GM12878 (cell line): ENCODE data around the gene CSNK1A1. TPM values are rescaled to one million over a fixed set of nuclear protein-coding genes. Genes with fewer than 3 reads are reported as not detected.

Source experiments
- ATAC-seq: fragments of 200-7000 bp; cut with Tn5 transposase; 3 replicates; pipeline ENCODE4 v1.9.1; 2020; ENCODE audit warnings: mild to moderate bottlenecking, moderate library complexity
- BruUV-seq: library from RNA; stranded (reverse); fragments of 400-500 nt; replicated peaks from 2 replicates; lab custom pipeline; 2021; lab: Mats Ljungman, UMichigan
- CTCF ChIA-PET: fragments of 300-600 bp; sonication (Branson Sonifier 250); formaldehyde crosslinking; extraction: SDS; loops from one replicate; lab custom pipeline; 2021; ENCODE audit warnings: inconsistent platforms; lab: Yijun Ruan, JAX
- POLR2A ChIA-PET: fragments of 350-600 bp; formaldehyde crosslinking; extraction: SDS; loops from one replicate; lab custom pipeline; 2021; ENCODE audit warnings: inconsistent platforms; lab: Charles Lee
- RAD21 ChIA-PET: fragments of 300-600 bp; sonication (Branson Sonifier 250); formaldehyde crosslinking; loops from one replicate; lab custom pipeline; 2023; ENCODE audit warnings: antibody characterized with exemption; ENCODE audit not compliant: unreplicated experiment; lab: Charles Lee
- SMC1A ChIA-PET: fragments of 300-600 bp; sonication (Branson Sonifier 250); formaldehyde crosslinking; loops from one replicate; lab custom pipeline; 2023; ENCODE audit not compliant: unreplicated experiment, uncharacterized antibody; lab: Charles Lee
- DNase-seq: peaks from one replicate; pipeline ENCODE4 v3.0.0-alpha.2; 2011; ENCODE audit warnings: low read depth, low spot score
- FAIRE-seq: peaks from 3 replicates; lab custom pipeline; 2011; peaks lifted over from hg19 to GRCh38; lab: Jason Lieb, UNC
- H2AFZ ChIP-seq: 2 replicates; pipeline ENCODE4 v1.6.0; 2011; ENCODE audit warnings: low read depth, low read length, control low read depth; ENCODE audit not compliant: control insufficient read depth
- H3K27ac ChIP-seq: 2 replicates; pipeline ENCODE4 v1.5.1; 2011; ENCODE audit warnings: control low read depth; ENCODE audit not compliant: control insufficient read depth, insufficient read depth
- H3K27me3 ChIP-seq, 2 experiments: replicated peaks in 1 of 2; 2 replicates each; pipeline versions ENCODE4 v1.6.0 to v1.6.1; 2011; ENCODE audit warnings: low read length in 1 of 2; ENCODE audit not compliant: control insufficient read depth in 2 of 2, insufficient read depth in 2 of 2
- H3K36me3 ChIP-seq, 2 experiments: 2 replicates each; pipeline ENCODE4 v1.5.1; 2011; ENCODE audit warnings: low read length in 1 of 2; ENCODE audit not compliant: control insufficient read depth in 2 of 2, insufficient read depth in 2 of 2
- H3K4me1 ChIP-seq: 2 replicates; pipeline ENCODE4 v1.6.1; 2011; ENCODE audit warnings: mild to moderate bottlenecking, low read length, moderate library complexity, mixed read lengths; ENCODE audit not compliant: control insufficient read depth, insufficient read depth
- H3K4me2 ChIP-seq: 2 replicates; pipeline ENCODE4 v1.6.0; 2011; ENCODE audit warnings: control low read depth; ENCODE audit not compliant: control insufficient read depth, insufficient read depth
- H3K4me3 ChIP-seq: fragments of 200-600 bp; sonication (generic); 2 replicates; pipeline ENCODE4 v1.5.1; 2016
- H3K79me2 ChIP-seq: 2 replicates; pipeline ENCODE4 v1.6.0; 2011; ENCODE audit warnings: low read length; ENCODE audit not compliant: control insufficient read depth, insufficient read depth
- H3K9ac ChIP-seq: 2 replicates; pipeline ENCODE4 v1.8.0; 2011; ENCODE audit warnings: low read length, control low read depth, mixed read lengths; ENCODE audit not compliant: control insufficient read depth, insufficient read depth
- H3K9me3 ChIP-seq: replicated peaks from 3 replicates; pipeline ENCODE4 v1.5.1; 2011; ENCODE audit warnings: mild to moderate bottlenecking, low read length; ENCODE audit not compliant: control insufficient read depth, insufficient read depth
- H4K20me1 ChIP-seq: 2 replicates; pipeline ENCODE4 v1.6.0; 2011; ENCODE audit not compliant: control insufficient read depth, insufficient read depth
- ATF3 ChIP-seq: IDR thresholded peaks from 2 replicates; pipeline ENCODE4 v1.6.1; 2011; ENCODE audit warnings: low read depth, mild to moderate bottlenecking, low read length, moderate library complexity, borderline replicate concordance; ENCODE audit errors: extremely low read depth
- BHLHE40 ChIP-seq, 2 experiments: fragments of 450-650 bp in 1 of 2; IDR thresholded peaks; 2 replicates each; pipeline ENCODE4 v1.6.1; 2011 to 2017; ENCODE audit warnings: low read depth in 2 of 2, borderline replicate concordance in 1 of 2, improper control_type of control experiment in 1 of 2, low read length in 1 of 2, mild to moderate bottlenecking in 1 of 2
- BMI1 ChIP-seq: fragments of 450-650 bp; IDR thresholded peaks from 2 replicates; pipeline ENCODE4 v1.6.1; 2016; ENCODE audit warnings: mild to moderate bottlenecking, moderate library complexity, borderline replicate concordance
- CHD1 ChIP-seq: IDR thresholded peaks from 2 replicates; pipeline ENCODE4 v1.6.1; 2012; ENCODE audit warnings: low read depth, low read length, improper control_type of control experiment
- IKZF1 ChIP-seq: fragments of 450-650 bp; conservative IDR thresholded peaks from 2 replicates; pipeline ENCODE4 v1.6.1; 2017; ENCODE audit warnings: antibody characterized with exemption, mild to moderate bottlenecking
- PAX5 ChIP-seq: IDR thresholded peaks from 2 replicates; pipeline ENCODE4 v1.6.1; 2011; ENCODE audit warnings: low read depth, low read length, borderline replicate concordance
- POLR2A ChIP-seq: IDR thresholded peaks from 2 replicates; pipeline ENCODE4 v1.6.1; 2011; ENCODE audit warnings: low read depth, mild to moderate bottlenecking, low read length
- RBBP5 ChIP-seq: fragments of 200-600 bp; sonication (generic); conservative IDR thresholded peaks from 2 replicates; pipeline ENCODE4 v1.6.1; 2016
- WRNIP1 ChIP-seq: IDR thresholded peaks from 2 replicates; pipeline ENCODE4 v1.6.1; 2011; ENCODE audit warnings: low read depth, low read length, improper control_type of control experiment, borderline replicate concordance
- ZSCAN29 ChIP-seq: fragments of 450-650 bp; IDR thresholded peaks from 2 replicates; pipeline ENCODE4 v1.6.1; 2017; ENCODE audit warnings: mild to moderate bottlenecking, moderate library complexity
- ZZZ3 ChIP-seq: IDR thresholded peaks from 2 replicates; pipeline ENCODE4 v1.6.1; 2011; ENCODE audit warnings: low read depth; ENCODE audit not compliant: control insufficient read depth, insufficient read length
- WGBS: methylation state at CpG from one replicate; pipeline ENCODE4 v1.1.6; 2016; ENCODE audit warnings: low lambda C conversion rate; ENCODE audit not compliant: insufficient replicate concordance, insufficient coverage; ENCODE audit errors: missing lambda C conversion rate; 5-methylcytosine and 5-hydroxymethylcytosine counted together
- in situ Hi-C: fragments of 300-500 bp; cut with MboI; formaldehyde crosslinking; loops from 9 replicates; pipeline ENCODE4 v1.14.3; 2018; ENCODE audit warnings: mixed read lengths
- intact Hi-C: fragments of 100-400 bp; cut with micrococcal nuclease; formaldehyde crosslinking; loops from one replicate; pipeline ENCODE4 v1.14.2; 2022; ENCODE audit not compliant: unreplicated experiment
- polyA plus RNA-seq, 11 experiments: library from polyadenylated mRNA; depleted of rRNA in 4 of 11; unstranded in 6 of 11; stranded (reverse) in 5 of 11; fragments of >200 nt; fragmentation: Nextera tagmentation in 4 of 11; fragmentation: Illumina TruSeq in 1 of 11; extraction: Ambion mirVana in 4 of 11; extraction: Trizol in 1 of 11; gene quantifications; 1 replicate in 1 of 11; 2 replicates in 10 of 11; pipeline versions ENCODE4 v1.2.1 to v1.2.3, GENCODE V29; 2011 to 2016; ENCODE audit warnings: inconsistent platforms in 2 of 11, missing spikeins in 2 of 11, low read depth in 1 of 11
- total RNA-seq, 4 experiments: library from RNA; depleted of rRNA in 3 of 4; stranded (reverse); fragments of >200 nt in 3 of 4; fragmentation: Illumina TruSeq in 1 of 4; extraction: Trizol in 1 of 4; gene quantifications; 2 replicates each; pipeline versions ENCODE4 v1.2.1 to v1.2.3, GENCODE V29; 2013 to 2021
- TF ChIP-seq, protein P1 (sequence below): IDR thresholded peaks from 2 replicates; pipeline ENCODE4 v1.6.1; 2011; ENCODE audit warnings: borderline replicate concordance, low read depth, mild to moderate bottlenecking, moderate library complexity, mixed read lengths, low read length; ENCODE audit not compliant: insufficient read depth; ENCODE audit errors: extremely low read length
- TF ChIP-seq, protein P2 (sequence below): fragments of 450-650 bp; IDR thresholded peaks from 2 replicates; pipeline ENCODE4 v1.6.1; 2014; ENCODE audit warnings: mild to moderate bottlenecking
- TF ChIP-seq, protein P3 (sequence below): fragments of 450-650 bp; formaldehyde crosslinking; IDR thresholded peaks from 2 replicates; pipeline ENCODE4 v1.5.0; 2022; ENCODE audit warnings: mild to moderate bottlenecking, missing genetic modification characterization

The CSNK1A1 gene
- total and polyA plus RNA-seq, 10 of the 15 experiments (the other 5 are each of a cell fraction or from before 2014, with no cell fraction given): 53.3 to 155 (median 133) TPM

DNA sequence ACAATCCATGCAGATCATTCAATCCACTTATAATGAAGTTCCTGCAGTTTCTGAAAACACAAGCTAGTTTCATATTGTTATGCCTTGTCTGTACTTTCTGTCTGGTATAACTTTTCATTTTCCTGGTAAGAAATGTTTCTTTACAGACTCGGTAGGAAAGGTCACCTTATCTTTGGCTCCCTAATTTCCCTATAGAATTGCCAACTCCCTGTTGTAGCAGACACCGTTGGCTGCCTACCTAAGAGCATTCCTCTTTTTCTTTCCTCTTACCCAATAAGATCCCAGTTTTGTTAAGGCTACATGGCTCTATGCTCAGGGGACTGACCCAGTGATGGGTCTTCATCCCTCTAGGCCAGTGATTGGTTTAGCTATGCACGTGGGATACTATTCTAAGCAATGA is 23.9 kb upstream of the CSNK1A1 start:
- Histone ChIP-seq H3K36me3 (no peaks in the 10 kb centered on the region), H3K9ac (no peak overlapping the region), H3K79me2 (no peaks in the 10 kb centered on the region), H3K27ac (no peak overlapping the region), H3K4me2 (no peak overlapping the region), H2AFZ (no peak overlapping the region), H3K27me3 (no peaks in the 10 kb centered on the region), H4K20me1 (no peaks in the 10 kb centered on the region), H3K4me1 (0 out of 2 replicates have a peak, but pooled peaks cover 6% of the 10 kb centered on the region), H3K9me3 (no peaks in the 10 kb centered on the region), H3K4me3 (no peak overlapping the region)
- WGBS: 96% methylated on average over 3 of the region's 3 CpGs
- DNase-seq (no peak), FAIRE-seq (no peak), ATAC-seq (no peak)
- RAD21 ChIA-PET: interaction anchor here (0.7 kb wide), 1 partner anchor 193 kb away, joined by 3 read pairs; no protein-coding TSS in a partner anchor
- CTCF ChIA-PET: interaction anchor here (1.0 to 4.4 kb wide), 4 partner anchors 9 to 45 kb away, joined by 3 to 25 read pairs (median 4); no protein-coding TSS in a partner anchor
- POLR2A ChIA-PET: interaction anchor here (1.0 kb wide), 1 partner anchor 12 kb away, joined by 3 read pairs; no protein-coding TSS in a partner anchor
- intact Hi-C loops: no loop called here
- SMC1A ChIA-PET: interaction anchor here (1.1 to 4.1 kb wide), 5 partner anchors 8 to 47 kb away, joined by 3 to 19 read pairs (median 4); no protein-coding TSS in a partner anchor
- no TSS peak for BruUV-seq
- in situ Hi-C loops: no loop called here
- no peak for TF ChIP-seq ZSCAN29
- TF ChIP-seq, protein P1, sequence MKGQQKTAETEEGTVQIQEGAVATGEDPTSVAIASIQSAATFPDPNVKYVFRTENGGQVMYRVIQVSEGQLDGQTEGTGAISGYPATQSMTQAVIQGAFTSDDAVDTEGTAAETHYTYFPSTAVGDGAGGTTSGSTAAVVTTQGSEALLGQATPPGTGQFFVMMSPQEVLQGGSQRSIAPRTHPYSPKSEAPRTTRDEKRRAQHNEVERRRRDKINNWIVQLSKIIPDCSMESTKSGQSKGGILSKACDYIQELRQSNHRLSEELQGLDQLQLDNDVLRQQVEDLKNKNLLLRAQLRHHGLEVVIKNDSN: no peak
- TF ChIP-seq IKZF1: no peak
- TF ChIP-seq, protein P2, sequence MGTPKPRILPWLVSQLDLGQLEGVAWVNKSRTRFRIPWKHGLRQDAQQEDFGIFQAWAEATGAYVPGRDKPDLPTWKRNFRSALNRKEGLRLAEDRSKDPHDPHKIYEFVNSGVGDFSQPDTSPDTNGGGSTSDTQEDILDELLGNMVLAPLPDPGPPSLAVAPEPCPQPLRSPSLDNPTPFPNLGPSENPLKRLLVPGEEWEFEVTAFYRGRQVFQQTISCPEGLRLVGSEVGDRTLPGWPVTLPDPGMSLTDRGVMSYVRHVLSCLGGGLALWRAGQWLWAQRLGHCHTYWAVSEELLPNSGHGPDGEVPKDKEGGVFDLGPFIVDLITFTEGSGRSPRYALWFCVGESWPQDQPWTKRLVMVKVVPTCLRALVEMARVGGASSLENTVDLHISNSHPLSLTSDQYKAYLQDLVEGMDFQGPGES: no peak
- no peak for TF ChIP-seq POLR2A
- no peak for TF ChIP-seq CHD1
- no peak for TF ChIP-seq PAX5
- TF ChIP-seq WRNIP1: no peak
- TF ChIP-seq RBBP5: no peak
- no peak for TF ChIP-seq ZZZ3
- TF ChIP-seq BHLHE40 (IDR thresholded peaks at IDR 0.05; ENCODE audit: borderline replicate concordance in 1 of 2, low read depth in 2 of 2, low read length in 1 of 2): no peak
- TF ChIP-seq, protein P3, sequence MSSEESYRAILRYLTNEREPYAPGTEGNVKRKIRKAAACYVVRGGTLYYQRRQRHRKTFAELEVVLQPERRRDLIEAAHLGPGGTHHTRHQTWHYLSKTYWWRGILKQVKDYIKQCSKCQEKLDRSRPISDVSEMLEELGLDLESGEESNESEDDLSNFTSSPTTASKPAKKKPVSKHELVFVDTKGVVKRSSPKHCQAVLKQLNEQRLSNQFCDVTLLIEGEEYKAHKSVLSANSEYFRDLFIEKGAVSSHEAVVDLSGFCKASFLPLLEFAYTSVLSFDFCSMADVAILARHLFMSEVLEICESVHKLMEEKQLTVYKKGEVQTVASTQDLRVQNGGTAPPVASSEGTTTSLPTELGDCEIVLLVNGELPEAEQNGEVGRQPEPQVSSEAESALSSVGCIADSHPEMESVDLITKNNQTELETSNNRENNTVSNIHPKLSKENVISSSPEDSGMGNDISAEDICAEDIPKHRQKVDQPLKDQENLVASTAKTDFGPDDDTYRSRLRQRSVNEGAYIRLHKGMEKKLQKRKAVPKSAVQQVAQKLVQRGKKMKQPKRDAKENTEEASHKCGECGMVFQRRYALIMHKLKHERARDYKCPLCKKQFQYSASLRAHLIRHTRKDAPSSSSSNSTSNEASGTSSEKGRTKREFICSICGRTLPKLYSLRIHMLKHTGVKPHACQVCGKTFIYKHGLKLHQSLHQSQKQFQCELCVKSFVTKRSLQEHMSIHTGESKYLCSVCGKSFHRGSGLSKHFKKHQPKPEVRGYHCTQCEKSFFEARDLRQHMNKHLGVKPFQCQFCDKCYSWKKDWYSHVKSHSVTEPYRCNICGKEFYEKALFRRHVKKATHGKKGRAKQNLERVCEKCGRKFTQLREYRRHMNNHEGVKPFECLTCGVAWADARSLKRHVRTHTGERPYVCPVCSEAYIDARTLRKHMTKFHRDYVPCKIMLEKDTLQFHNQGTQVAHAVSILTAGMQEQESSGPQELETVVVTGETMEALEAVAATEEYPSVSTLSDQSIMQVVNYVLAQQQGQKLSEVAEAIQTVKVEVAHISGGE (CRISPR knock-in tag): no peak
- TF ChIP-seq ATF3: no peak
- TF ChIP-seq BMI1: no peak
